Loucy (cell line): ENCODE data around the gene ZNF835.

Experiments used
- CTCF ChIP-seq: fragments of 200-600 bp; sonication (generic); conservative IDR thresholded peaks from 2 replicates; pipeline ENCODE4 v1.5.1; 2014; ENCODE audit warnings: mild to moderate bottlenecking, antibody characterized with exemption, low read length
- EZH2phosphoT487 ChIP-seq: fragments of 200-600 bp; IDR thresholded peaks from 2 replicates; pipeline ENCODE4 v1.6.1; 2018; ENCODE audit warnings: antibody characterized with exemption, mild to moderate bottlenecking, moderate library complexity, borderline replicate concordance

- TF ChIP-seq CTCF (no peak), EZH2phosphoT487 (no peak)
Measured at GRCh38 chr19:56710437-56710836, 38.9 kb upstream of the ZNF835 start.
